Mammary epithelial cell (primary cell): Measurements from ENCODE around the gene CORO6.

Experiments used
- CTCF ChIP-seq, 2 donors: IDR thresholded peaks in 1 of 2; conservative IDR thresholded peaks in 1 of 2; 2 replicates each; pipeline ENCODE4 v1.5.1; 2011 to 2012; ENCODE audit warnings: inconsistent platforms in 2 of 2, low read length in 2 of 2, mild to moderate bottlenecking in 2 of 2, control low read depth in 1 of 2, low read depth in 1 of 2; ENCODE audit not compliant: insufficient read depth in 1 of 2; ENCODE audit errors: extremely low read depth in 1 of 2
- EZH2 ChIP-seq: IDR thresholded peaks from 2 replicates; pipeline ENCODE4 v1.6.1; 2012; ENCODE audit warnings: low read length, inconsistent platforms, borderline replicate concordance

- TF ChIP-seq CTCF (conservative IDR thresholded peaks at IDR 0.05 in 1 of 2, IDR thresholded peaks at IDR 0.05 in 1 of 2; ENCODE audit: extremely low read depth in 1 of 2, insufficient read depth in 1 of 2, low read depth in 1 of 2, low read length in 2 of 2), result no peak
- no peak for TF ChIP-seq EZH2
Measured at GRCh38 chr17:29645515-29646051, 22.9 kb upstream of the CORO6 start.
